ENCODE results near the gene WDPCP.

DNA sequence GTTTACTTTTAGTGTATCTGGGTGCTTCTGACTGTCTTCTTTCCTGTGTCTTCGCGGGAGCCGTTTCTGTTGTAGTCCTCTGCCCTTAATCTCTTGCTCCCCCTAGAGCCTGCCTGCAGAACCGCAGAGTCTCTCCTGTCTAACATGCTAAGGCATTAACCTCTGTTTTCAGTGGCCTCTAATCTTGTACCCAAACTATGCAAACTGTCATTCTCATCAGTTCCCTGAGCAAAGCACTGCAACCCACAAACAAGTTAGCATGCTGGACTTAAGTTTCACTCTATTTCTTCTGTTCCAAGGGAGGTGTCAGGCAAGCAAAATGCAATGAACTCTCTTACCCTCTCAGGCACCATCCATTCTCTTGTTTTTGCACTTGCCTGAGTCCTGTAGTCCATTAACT is 399.3 kb downstream of the WDPCP start:
- TF ChIP-seq CTCF (IDR thresholded peaks at IDR 0.05) (peak in 1 of 4 experiments; percentile 20), POLR2A (IDR thresholded peaks at IDR 0.05) (no peak)
